ENCODE data around the gene AFG1L. TPM values are rescaled to one million over a fixed set of nuclear protein-coding genes. Genes with fewer than 3 reads are reported as not detected.

AFG1L gene
- total RNA-seq, 1 experiment from 2014 or later = 6.1 TPM

DNA sequence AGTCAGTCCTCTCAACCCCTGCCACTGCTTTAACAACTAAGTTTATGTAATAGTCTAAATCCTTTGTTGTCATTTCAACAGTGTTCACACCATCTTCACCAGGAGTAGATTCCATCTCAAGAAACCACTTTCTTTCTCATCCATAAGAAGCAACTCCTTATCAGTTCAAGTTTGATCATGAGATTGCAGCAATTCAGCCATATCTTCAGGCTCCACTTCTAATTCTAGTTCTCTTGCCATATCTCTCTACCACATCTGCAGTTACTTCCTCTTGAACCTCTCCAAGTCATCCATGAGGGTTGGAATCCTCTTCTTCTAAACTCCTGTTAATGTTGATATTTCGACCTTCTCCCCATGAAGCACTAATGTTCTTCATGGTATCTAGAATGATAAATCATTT lies 208.0 kb downstream of the AFG1L start:
- no peak overlapping the region for H3K4me2 ChIP-seq (ENCODE audit: low read depth, low read length, poor library complexity, severe bottlenecking)
- H2AFZ ChIP-seq (ENCODE audit: low read length) = no peak overlapping the region
- no peaks in the 10 kb centered on the region for H3K4me1 ChIP-seq (ENCODE audit: low read length)
- no peak for DNase-seq
- H3K4me3 ChIP-seq (ENCODE audit: low read length) = no peak overlapping the region
- H3K27me3 ChIP-seq (ENCODE audit: low read length) = 0 out of 2 replicates have a peak, but pooled peaks cover 3% of the 10 kb centered on the region
- no peaks in the 10 kb centered on the region for H3K9me2 ChIP-seq (replicated peaks; ENCODE audit: insufficient read depth, low read length)
- H3K36me3 ChIP-seq (ENCODE audit: insufficient read depth, low read length) = no peaks in the 10 kb centered on the region
- H3K9ac ChIP-seq (ENCODE audit: low read length) = no peak overlapping the region
- no peaks in the 10 kb centered on the region for H3K79me2 ChIP-seq (ENCODE audit: low read length)
- H4K20me1 ChIP-seq (ENCODE audit: insufficient read depth, low read depth, low read length) = no peaks in the 10 kb centered on the region
- no peak overlapping the region for H3K27ac ChIP-seq (ENCODE audit: low read length)
- no peaks in the 10 kb centered on the region for H3K9me3 ChIP-seq (ENCODE audit: low read length)

DNA sequence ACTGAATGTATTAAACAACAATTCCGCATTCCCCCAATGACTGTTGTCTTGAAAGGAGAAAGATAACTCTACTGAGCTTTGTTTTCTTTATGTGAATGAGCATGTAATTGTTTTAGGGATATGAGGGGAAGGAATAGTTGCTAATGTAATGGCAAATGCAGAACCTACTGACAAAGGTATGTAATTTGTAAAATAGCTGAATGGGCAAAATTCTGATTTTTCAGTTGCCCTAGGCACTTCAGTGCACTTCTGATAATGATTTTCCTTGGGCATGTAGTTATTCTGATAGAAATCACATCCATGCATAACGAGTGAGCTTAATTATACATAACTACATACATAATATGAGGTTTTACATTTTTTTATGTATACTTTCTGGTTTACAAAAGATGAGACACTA lies 212.5 kb downstream of the AFG1L start:
- Histone ChIP-seq H3K9ac (ENCODE audit: low read length) (no peak overlapping the region), H3K4me1 (ENCODE audit: low read length) (no peaks in the 10 kb centered on the region), H3K27me3 (ENCODE audit: low read length) (0 out of 2 replicates have a peak, but pooled peaks cover 3% of the 10 kb centered on the region), H3K9me2 (replicated peaks; ENCODE audit: insufficient read depth, low read length) (no peaks in the 10 kb centered on the region), H3K36me3 (ENCODE audit: insufficient read depth, low read length) (no peaks in the 10 kb centered on the region), H3K79me2 (ENCODE audit: low read length) (no peaks in the 10 kb centered on the region), H3K4me3 (ENCODE audit: low read length) (no peak overlapping the region), H4K20me1 (ENCODE audit: insufficient read depth, low read depth, low read length) (no peaks in the 10 kb centered on the region), H3K9me3 (ENCODE audit: low read length) (no peaks in the 10 kb centered on the region), H2AFZ (ENCODE audit: low read length) (no peak overlapping the region), H3K4me2 (ENCODE audit: low read depth, low read length, poor library complexity, severe bottlenecking) (no peak overlapping the region), H3K27ac (ENCODE audit: low read length) (no peak overlapping the region)
- DNase-seq = no peak

DNA sequence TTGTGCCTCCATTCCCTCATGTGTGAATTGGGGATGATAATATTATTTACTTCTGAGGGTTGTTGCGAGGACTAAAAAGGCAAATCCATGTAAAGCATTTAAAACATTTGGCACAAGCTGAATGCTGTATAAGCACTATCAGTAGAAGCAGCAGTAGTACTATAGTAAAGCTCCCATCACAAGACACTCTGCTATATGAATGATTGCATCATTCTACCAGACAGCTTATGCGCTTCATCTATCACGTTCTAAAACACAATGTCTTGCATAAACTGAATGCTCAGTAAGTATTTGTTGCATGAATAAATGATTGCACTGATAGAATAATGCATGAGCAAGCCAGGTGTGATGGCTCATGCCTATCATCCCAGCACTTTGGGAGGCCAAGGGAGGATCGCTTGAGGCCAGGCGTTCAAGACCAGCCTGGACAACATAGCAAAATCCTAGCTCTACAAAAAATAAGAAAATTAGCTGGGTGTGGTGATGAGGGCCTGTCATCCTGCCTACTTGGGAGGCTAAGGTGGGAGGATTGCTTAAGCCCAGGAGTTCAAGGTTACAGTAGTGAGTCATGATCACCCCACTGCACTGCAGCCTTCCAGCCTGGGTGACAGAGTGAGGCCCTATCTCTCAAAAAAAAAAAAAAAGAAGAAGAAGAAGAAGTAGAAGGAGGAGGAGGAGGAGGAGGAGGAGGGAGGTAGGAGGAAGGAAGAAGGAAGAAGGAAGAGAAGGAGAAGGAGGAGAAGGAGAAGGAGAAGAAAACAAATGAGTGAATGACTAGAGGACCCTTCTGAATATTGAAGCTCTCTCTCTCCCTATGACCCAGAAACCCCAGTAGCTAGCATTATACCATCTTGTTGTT lies 215.8 kb downstream of the AFG1L start:
- no peaks in the 10 kb centered on the region for H3K79me2 ChIP-seq (ENCODE audit: low read length)
- no peak for DNase-seq
- H3K4me3 ChIP-seq (ENCODE audit: low read length) = no peak overlapping the region
- no peaks in the 10 kb centered on the region for H3K36me3 ChIP-seq (ENCODE audit: insufficient read depth, low read length)
- no peak overlapping the region for H2AFZ ChIP-seq (ENCODE audit: low read length)
- no peak overlapping the region for H3K4me2 ChIP-seq (ENCODE audit: low read depth, low read length, poor library complexity, severe bottlenecking)
- H4K20me1 ChIP-seq (ENCODE audit: insufficient read depth, low read depth, low read length) = no peaks in the 10 kb centered on the region
- H3K27me3 ChIP-seq (ENCODE audit: low read length) = 0 out of 2 replicates have a peak, but pooled peaks cover 3% of the 10 kb centered on the region
- H3K4me1 ChIP-seq (ENCODE audit: low read length) = no peaks in the 10 kb centered on the region
- H3K9me2 ChIP-seq (replicated peaks; ENCODE audit: insufficient read depth, low read length) = no peaks in the 10 kb centered on the region
- no peak overlapping the region for H3K9ac ChIP-seq (ENCODE audit: low read length)
- no peaks in the 10 kb centered on the region for H3K9me3 ChIP-seq (ENCODE audit: low read length)
- H3K27ac ChIP-seq (ENCODE audit: low read length) = no peak overlapping the region

DNA sequence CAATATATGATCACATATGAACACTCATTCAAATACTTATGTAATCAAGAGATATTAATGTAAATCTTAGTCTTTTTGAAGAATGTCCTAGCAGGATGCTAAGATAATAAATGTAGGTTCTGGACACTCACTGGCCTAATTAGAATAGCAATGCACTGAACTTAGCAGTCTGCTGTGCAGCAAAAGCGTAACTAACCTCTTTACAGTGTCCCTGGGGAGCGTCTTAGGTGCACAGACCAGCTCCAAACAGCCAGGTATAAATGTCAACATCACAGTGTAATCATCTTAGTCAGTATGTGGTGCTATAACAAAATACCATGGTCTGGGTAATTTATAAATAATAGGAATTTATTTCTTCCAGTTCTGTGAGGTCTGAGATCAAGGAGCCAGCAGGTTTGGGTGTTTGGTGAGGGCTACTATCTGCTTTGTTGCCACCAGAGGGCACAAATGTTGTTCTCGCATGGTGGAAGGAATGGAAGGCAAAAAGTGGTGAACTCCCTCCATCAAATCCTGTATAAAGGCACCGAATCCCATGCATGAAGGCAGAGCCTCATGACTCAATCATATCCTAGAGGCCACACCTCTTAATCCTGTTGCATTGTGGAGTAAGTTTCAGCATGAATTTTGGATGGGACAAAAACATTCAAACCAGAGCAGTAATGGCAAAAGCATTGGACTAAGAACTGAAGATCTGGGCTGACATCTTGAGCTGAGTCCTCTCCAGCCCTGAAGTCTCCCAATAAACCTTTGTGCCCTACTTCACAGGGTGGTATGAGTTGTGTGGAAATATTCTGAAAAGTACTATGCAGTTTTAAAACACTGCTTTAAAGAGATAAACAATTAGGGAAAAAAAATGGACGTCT lies 224.1 kb downstream of the AFG1L start:
- Histone ChIP-seq H3K4me1 (ENCODE audit: low read length) (no peaks in the 10 kb centered on the region), H3K27ac (ENCODE audit: low read length) (no peak overlapping the region), H3K4me2 (ENCODE audit: low read depth, low read length, poor library complexity, severe bottlenecking) (no peak overlapping the region), H2AFZ (ENCODE audit: low read length) (no peak overlapping the region), H3K9me3 (ENCODE audit: low read length) (no peaks in the 10 kb centered on the region), H4K20me1 (ENCODE audit: insufficient read depth, low read depth, low read length) (no peaks in the 10 kb centered on the region), H3K4me3 (ENCODE audit: low read length) (no peak overlapping the region), H3K27me3 (ENCODE audit: low read length) (no peaks in the 10 kb centered on the region), H3K9ac (ENCODE audit: low read length) (no peak overlapping the region), H3K9me2 (replicated peaks; ENCODE audit: insufficient read depth, low read length) (no peaks in the 10 kb centered on the region), H3K36me3 (ENCODE audit: insufficient read depth, low read length) (no peaks in the 10 kb centered on the region), H3K79me2 (ENCODE audit: low read length) (no peaks in the 10 kb centered on the region)
- peak; percentile 75 for DNase-seq

DNA sequence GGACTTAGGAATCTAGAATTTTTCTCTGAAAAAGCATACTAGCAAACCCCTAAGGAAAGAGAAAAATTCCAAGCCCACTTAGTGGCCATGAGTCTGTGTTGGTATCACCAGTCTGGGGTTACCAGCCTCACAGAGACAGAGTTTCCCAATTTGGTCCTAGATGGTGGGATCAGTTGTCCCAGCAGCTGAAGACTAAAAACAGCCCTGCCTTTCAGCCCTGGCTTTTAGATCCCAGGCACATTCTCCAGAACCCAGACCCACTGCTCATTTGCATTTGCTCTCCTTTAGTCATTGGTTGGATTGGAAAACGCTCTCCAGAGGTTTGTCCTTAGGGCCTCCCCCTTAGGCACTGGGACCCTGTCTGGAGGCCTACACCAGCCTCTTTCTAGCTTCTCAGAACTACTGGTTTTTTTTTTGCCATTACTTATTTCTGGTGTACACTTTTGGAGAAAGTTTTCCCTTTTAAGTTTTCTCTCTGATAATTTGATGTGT lies 226.8 kb downstream of the AFG1L start:
- Histone ChIP-seq H3K4me3 (ENCODE audit: low read length) (no peak overlapping the region), H3K27ac (ENCODE audit: low read length) (no peak overlapping the region), H3K4me2 (ENCODE audit: low read depth, low read length, poor library complexity, severe bottlenecking) (no peak overlapping the region), H2AFZ (ENCODE audit: low read length) (no peak overlapping the region), H4K20me1 (ENCODE audit: insufficient read depth, low read depth, low read length) (no peaks in the 10 kb centered on the region), H3K9ac (ENCODE audit: low read length) (no peak overlapping the region), H3K79me2 (ENCODE audit: low read length) (no peaks in the 10 kb centered on the region), H3K4me1 (ENCODE audit: low read length) (no peaks in the 10 kb centered on the region), H3K27me3 (ENCODE audit: low read length) (no peaks in the 10 kb centered on the region), H3K9me3 (ENCODE audit: low read length) (no peaks in the 10 kb centered on the region), H3K9me2 (replicated peaks; ENCODE audit: insufficient read depth, low read length) (no peaks in the 10 kb centered on the region), H3K36me3 (ENCODE audit: insufficient read depth, low read length) (no peaks in the 10 kb centered on the region)
- DNase-seq = no peak

DNA sequence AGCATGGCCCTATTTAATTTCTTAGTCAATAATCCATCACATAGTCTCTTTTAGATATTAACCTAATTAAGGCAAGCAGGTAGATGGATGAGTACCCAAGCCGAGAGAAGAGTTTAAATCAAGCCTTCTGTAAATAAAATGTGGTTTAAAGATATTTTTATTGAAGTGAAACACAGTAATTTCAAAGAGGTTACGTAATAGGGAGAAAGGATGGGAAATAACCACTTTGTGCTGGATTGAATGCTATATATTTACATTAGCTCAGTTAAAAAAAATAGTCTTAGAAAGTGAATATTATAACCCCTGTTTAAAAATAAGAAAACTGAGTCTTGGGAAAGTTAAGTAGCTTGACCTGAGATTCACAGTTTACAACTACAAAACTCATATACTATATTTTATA lies 228.8 kb downstream of the AFG1L start:
- Histone ChIP-seq H3K9me3 (ENCODE audit: low read length) (no peaks in the 10 kb centered on the region), H3K27ac (ENCODE audit: low read length) (no peak overlapping the region), H3K4me3 (ENCODE audit: low read length) (no peak overlapping the region), H3K79me2 (ENCODE audit: low read length) (no peaks in the 10 kb centered on the region), H2AFZ (ENCODE audit: low read length) (no peak overlapping the region), H3K4me1 (ENCODE audit: low read length) (no peaks in the 10 kb centered on the region), H4K20me1 (ENCODE audit: insufficient read depth, low read depth, low read length) (no peaks in the 10 kb centered on the region), H3K36me3 (ENCODE audit: insufficient read depth, low read length) (no peaks in the 10 kb centered on the region), H3K4me2 (ENCODE audit: low read depth, low read length, poor library complexity, severe bottlenecking) (no peak overlapping the region), H3K27me3 (ENCODE audit: low read length) (no peaks in the 10 kb centered on the region), H3K9me2 (replicated peaks; ENCODE audit: insufficient read depth, low read length) (no peaks in the 10 kb centered on the region), H3K9ac (ENCODE audit: low read length) (no peak overlapping the region)
- no peak for DNase-seq

DNA sequence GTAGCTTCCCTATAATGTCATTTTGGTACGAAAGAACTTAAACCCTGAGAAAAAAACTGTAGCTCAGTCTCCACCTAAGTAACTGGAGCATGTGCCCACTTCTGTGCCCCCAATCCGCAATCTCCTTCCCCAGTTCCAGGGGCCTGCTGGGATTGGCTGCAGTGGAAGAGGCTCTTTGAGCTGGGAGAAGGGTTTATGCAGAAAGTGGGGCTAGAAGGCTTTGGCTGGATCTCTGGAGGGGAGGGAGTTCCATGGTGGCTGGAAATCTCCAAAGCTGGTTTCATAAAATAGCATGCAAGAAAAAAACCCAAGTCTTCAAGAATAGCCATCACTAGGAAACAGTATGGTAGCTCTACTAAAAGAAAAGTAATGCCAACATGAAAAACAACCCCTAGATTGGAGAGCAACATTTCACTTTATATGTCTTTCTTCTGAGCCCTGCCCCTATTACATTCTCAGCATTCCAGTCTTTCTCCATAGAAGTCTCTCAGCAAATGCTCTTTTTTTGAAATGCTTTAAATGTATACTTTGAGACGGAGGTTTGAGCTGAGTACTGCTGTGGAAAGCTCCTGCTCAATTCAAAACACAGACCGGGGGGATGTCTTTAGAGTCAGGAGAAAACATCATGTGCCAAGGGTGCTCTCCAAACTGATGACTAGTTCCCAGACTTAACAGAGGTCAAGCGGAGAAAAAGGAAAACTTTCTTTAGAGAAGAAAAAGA lies 229.8 kb downstream of the AFG1L start:
- no peaks in the 10 kb centered on the region for H3K9me2 ChIP-seq (replicated peaks; ENCODE audit: insufficient read depth, low read length)
- no peak overlapping the region for H3K9ac ChIP-seq (ENCODE audit: low read length)
- H3K4me2 ChIP-seq (ENCODE audit: low read depth, low read length, poor library complexity, severe bottlenecking) = no peak overlapping the region
- no peaks in the 10 kb centered on the region for H3K9me3 ChIP-seq (ENCODE audit: low read length)
- no peaks in the 10 kb centered on the region for H3K27me3 ChIP-seq (ENCODE audit: low read length)
- H3K79me2 ChIP-seq (ENCODE audit: low read length) = no peaks in the 10 kb centered on the region
- no peak for DNase-seq
- no peaks in the 10 kb centered on the region for H3K36me3 ChIP-seq (ENCODE audit: insufficient read depth, low read length)
- H4K20me1 ChIP-seq (ENCODE audit: insufficient read depth, low read depth, low read length) = no peaks in the 10 kb centered on the region
- H3K27ac ChIP-seq (ENCODE audit: low read length) = no peak overlapping the region
- no peak overlapping the region for H2AFZ ChIP-seq (ENCODE audit: low read length)
- H3K4me3 ChIP-seq (ENCODE audit: low read length) = no peak overlapping the region
- no peaks in the 10 kb centered on the region for H3K4me1 ChIP-seq (ENCODE audit: low read length)
